Measurements from ENCODE around the gene CCDC110.

The CCDC110 gene

DNA sequence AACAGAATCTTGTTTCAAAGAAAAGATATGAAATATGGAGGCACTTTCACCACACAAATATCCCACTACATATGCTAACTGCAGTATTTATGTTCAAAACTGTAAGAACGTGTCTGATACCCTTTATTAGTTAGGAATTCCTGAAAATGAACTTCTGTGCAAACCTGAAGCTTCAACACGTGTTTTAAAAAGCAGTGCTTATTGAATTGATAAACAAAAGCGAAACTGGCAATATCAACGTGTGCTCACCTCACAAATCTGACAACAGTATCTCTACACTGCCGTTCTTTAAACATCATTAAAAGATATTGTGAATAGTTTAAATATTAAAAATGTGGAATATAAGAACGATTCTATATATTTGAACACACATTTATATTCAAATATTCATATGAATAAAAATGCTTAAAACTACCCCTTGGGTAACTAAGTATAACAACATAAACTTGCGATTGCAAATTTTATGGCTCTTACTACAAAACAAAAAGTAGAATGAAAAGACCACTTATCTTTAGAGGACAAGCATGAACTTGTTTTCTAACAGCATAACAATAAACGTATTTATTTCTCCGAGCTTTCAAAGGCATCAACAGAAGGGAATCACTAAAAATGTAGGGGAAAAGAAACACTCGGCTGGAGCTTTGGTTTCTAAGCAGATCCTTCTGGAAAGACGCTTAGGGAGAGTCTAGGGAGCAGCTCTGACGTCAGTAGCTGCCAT lies 76.1 kb downstream of the CCDC110 start, which contains the start of gene LRP2BP:
LRP2BP (minus strand) TSS at position 687 of the 718 bp plus-strand sequence. CDS start 17,738 bp downstream, outside the sequence.
- FAIRE-seq (no peak), DNase-seq (ENCODE audit: insufficient read length, low spot score) (no peak)
- TF ChIP-seq, protein P1, sequence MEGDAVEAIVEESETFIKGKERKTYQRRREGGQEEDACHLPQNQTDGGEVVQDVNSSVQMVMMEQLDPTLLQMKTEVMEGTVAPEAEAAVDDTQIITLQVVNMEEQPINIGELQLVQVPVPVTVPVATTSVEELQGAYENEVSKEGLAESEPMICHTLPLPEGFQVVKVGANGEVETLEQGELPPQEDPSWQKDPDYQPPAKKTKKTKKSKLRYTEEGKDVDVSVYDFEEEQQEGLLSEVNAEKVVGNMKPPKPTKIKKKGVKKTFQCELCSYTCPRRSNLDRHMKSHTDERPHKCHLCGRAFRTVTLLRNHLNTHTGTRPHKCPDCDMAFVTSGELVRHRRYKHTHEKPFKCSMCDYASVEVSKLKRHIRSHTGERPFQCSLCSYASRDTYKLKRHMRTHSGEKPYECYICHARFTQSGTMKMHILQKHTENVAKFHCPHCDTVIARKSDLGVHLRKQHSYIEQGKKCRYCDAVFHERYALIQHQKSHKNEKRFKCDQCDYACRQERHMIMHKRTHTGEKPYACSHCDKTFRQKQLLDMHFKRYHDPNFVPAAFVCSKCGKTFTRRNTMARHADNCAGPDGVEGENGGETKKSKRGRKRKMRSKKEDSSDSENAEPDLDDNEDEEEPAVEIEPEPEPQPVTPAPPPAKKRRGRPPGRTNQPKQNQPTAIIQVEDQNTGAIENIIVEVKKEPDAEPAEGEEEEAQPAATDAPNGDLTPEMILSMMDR (IDR thresholded peaks at IDR 0.05; ENCODE audit: insufficient read depth, missing control alignments): no peak

All from D721Med (cell line).